GM19240 (cell line): ENCODE data around the gene ACOT8.
"Not testable (repeated sequence)": the region's sequence is repeated elsewhere in the genome, so short reads cannot be mapped to it uniquely, and the experiment has no call there.

Experiments
- DNase-seq: peaks from one replicate; pipeline ENCODE4 v3.0.0; 2011; ENCODE audit warnings: low spot score; ENCODE audit not compliant: insufficient read length

ACOT8 gene

DNA sequence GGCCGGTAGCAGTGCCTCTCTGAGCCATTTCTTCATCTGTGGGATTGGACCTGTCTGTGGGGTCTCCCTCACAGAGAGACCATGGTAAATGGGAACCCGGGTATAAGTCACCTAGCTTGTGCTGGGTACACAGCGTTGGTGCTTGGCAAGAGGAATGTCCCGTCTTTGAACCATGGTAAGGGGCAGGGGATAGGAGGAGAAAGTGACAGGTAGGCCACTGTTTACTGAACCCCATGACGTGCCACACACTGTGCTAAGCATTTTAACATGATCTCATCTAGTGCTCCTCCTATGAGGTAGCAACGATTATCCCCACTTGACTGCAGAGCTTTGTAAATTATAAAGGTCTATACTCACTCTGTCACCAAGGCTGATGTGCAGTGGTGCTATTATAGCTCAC, 29.5 kb downstream of the ACOT8 start:
- DNase-seq = no peak

DNA sequence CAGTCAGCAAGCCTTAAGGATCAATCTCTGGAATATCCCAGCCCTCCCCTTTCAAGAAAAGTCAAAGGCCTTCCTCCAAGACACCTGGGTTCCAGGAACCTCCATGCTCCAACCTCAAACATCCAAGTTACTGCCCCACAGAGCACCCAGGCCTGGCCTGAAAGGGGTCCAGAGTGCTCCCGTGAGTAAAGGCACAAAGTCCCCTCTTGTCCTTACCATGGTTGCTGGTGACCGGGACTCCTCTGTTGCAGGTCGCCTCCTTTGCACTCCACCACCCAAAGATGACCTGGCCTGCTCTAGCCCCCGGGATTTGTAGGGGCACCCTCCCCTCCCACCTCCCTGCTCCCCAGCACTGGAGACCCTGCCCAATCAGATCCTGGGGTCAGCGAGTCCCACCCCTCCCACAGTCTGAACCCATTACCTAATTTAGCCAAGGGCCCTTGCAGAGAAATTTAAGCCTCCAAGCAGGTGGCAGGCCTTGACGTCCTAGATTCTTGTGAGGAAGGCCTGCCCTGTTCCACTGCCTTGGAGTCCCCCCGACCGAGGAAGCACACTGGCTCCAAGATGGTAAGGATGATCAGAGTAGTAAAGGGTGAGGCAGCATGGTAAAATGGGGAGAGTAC, 30.1 kb downstream of the ACOT8 start, which contains the start of gene TNNC2:
TNNC2 (minus strand) TSS at position 283 of the 623 bp plus-strand sequence; CDS start at position 219, 64 bp downstream.
- no peak for DNase-seq

DNA sequence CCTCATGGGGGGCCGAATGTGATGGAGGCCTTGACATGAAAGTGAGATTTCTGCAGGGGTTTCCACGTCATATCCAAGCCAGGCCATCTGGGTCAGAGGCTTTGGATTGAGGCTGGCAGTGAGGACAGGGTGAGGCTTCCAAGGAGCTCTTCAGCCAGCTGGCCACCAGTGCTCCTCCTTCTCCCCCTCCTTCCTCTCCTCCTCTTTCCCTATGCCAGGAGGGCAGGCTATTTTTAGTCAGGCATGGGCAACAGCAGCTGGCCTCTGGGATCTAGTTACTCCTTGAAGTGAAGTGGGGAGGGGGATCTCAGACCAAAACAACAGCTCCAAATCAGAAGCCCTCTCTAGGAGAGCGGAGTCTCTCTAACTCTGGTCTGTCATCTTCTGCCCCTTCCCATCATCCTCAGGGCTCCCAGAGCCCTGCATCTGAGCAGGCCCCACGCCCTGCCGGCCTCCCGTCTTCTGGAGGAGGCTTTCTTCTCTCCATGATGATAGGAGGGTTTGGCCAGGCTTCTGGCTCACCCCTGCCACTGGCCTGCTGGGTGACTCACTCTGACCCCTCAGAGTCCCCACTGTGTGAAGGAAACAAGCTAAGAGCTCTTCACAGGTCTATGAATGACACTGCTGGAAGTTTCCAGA, 30.7 kb downstream of the ACOT8 start:
- no peak for DNase-seq

DNA sequence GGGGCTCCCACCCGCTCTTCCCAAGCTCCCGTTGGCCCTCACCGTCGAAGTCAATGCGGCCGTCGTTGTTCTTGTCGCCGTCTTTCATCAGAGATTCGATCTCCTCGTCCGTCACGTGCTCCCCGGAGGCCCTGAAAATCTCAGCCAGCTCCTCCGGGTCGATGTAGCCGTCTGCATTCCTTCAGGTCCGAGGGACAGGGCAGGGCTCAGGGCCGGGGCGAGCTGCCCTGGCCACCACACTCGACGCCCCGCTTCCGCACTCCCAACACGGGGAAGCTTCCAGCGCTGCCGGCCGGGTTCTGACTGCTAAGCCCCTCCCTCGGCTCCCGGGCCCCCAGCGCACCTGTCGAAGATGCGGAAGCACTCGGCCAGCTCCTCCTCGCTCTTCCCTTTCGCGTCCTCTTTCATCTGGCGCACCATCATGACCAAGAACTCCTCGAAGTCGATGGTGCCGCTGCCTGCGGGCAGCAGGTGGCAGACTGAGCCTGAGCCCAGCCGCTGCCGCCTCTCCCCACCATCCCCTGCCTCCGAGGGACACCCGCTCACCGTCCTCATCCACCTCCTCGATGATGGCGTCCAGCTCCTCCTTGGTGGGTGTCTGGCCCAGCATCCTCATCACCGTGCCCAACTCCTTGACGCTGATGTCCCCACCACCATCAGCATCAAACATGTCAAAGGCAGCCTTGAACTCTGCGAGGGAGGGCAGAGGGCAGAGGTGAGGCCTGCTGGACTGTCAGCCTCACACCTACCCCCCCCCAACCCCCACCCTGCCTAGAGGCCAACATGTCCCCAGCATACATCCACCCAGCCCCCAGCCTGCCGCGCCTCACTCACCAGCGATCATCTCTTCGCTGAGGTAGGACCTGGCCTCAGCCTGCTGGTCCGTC, 33.0 kb downstream of the ACOT8 start:
- no peak for DNase-seq

DNA sequence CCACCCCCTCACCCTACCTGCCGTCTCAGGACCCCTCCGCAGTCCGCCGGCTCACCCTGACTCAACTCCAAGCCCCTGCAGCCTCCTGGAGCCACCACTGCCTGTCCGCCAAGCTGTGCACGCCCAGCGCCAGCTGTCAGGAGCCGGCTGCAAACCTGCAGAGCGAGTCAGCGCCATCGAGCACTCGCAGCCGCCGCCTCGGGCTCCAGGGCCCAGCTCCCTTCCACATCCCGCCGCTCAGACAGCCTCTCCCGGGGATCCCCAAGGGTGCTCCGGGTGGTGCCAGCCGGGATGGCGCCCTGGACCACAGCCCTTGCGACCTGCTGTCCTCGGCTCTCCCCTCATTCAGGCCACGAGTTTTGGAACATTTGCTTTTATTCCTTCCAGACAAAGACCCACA, 34.3 kb downstream of the ACOT8 start:
- DNase-seq = no peak

DNA sequence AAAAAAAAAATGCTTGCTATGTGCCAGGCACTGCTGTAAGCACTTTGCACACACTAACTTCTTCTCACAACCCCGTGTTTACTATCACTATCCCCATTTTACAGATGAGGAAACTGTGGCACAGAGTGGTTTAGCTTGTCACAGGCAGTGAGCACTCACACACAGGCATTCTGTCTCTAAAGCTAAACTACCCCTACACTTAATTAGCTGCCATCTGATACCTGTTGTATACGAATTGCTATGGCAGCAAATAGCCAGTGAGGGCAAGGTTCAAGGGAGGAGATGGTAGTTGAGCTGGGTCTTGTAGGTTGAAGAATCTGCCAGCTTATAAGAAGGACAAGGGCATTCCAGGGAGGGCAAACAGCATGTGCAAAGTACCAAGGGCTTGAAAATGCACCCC, 35.2 kb downstream of the ACOT8 start:
- DNase-seq = no peak

DNA sequence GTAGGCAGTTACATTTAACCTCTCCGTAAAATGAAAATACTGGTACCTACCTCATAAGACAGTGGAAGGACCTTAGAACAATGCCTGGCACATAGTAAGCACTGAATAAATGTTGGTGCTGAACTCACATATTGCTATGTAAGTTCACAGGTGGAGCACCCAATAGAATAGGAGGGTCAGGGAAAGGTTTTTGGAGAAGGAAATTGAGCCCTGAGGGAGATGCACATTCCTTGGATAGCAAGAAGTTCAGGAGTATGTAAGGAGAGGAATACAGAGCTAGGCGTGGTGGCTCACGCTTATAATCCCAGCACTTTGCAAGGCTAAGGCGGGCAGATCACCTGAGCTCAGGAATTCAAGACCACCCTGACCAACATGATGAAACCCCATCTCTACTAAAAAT, 37.7 kb downstream of the ACOT8 start:
- no peak for DNase-seq

DNA sequence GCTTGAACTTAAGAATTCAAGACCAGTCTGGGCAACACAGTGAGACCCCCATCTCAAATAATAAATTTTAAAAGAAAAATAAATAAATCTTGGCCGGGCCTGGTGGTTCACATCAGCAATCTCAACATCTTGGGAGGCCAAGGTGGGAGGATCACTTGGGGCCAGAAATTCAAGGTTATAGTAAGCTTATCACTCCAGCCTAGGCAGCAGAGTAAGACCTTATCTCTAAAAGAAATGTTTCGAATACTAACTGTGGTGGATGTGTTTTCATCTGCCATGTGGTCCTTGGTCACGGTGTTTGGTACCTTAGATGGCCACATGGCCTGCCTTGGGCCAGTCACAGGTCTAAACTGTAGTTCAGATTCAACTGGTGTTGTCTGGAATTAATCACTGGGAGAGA, 39.0 kb downstream of the ACOT8 start:
- no peak for DNase-seq

DNA sequence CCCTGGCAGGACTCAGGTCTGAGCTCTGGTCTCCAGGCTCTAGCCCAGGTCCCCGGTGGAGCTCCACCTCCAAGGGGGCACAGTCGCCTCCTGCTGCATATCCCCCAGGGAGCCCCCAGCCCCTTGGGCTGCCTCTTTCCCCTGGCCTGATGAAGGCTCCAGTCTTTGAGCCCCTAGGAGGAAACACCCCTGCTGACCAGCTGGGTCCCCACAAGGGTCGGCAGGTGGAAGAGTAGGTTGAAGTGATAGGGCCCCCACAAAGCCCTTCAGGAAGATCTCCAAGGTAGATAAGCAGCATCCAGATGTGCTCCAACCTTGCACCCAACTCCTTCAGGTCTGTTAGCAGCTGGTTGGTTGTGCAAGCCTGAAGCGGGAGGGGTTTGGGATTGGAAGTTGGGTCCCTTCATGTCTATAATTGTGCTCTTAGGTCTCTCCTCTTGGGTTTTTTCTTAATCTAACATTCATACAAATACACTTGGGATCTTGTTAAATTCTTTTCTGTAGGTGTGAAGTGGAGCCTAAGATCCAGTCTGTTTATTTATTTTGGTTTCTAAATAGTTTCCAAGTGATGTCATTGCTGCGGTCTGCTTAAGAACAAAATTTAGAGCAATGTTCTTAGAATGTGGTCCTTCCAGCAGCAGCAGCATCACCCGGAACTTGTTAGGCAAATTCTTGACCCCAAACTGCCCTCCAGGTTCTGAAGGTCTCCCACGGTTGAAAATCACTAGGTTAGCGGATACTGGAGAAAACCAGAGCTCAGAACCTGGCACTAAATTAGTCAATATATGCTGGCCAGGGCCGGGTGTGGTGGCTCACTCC, 39.6 kb downstream of the ACOT8 start:
- DNase-seq = no peak

DNA sequence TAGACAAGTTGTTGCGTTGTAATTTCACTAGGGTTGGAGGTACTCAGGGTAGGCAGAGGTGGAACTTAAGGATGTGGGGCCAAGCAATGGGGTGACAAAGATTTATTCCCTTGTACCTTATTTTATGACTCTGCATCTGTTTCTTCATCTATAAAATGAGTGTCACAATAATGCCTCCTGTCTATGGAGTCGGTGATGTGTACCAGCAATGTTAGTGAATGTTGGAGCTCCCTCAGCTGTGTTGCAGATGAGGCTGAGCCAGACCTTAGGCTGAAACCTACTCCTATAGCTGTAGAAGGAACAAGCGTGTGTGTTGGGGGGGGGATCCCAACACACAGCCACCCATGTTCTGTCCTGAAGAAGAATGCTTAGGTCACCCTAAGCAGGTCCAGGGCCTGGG, 40.2 kb downstream of the ACOT8 start:
- DNase-seq = no peak

DNA sequence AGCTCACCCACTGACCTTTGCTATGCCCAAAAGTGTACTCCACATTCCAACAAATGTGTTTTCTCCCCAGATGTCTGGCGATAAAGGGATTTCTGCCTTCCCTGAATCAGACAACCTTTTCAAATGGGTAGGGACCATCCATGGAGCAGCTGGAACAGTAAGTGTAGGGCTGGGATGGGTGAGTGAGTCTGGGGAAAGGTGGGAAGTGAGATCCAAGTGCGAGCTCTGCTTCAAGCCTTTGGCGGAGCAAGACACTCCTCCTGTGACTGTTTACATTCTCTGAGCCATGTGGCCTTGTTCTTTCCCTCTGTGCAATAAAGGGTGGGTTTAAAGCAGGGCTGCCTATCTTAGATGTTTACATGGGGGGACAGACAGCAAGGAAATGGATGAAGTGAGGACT, 42.9 kb downstream of the ACOT8 start:
- no peak for DNase-seq

DNA sequence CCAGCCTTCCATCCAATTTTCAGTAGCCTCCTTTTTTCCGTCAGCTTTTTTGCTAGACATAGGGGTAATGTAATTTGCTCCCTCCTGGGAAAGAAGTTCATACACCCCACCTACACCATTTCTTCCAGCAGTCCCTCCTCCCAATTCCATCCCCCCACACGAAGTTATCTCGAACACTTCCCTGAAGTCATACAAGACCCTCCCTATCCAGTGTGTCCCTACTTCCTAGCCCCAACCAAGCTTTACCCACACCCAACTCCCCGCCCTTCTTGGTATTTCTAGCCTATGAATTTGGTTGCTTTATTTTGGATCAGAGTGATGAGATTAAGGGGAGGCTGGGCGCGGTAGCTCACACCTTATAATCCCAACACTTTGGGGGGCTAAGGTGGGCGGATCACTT, 43.7 kb downstream of the ACOT8 start:
- no peak for DNase-seq

DNA sequence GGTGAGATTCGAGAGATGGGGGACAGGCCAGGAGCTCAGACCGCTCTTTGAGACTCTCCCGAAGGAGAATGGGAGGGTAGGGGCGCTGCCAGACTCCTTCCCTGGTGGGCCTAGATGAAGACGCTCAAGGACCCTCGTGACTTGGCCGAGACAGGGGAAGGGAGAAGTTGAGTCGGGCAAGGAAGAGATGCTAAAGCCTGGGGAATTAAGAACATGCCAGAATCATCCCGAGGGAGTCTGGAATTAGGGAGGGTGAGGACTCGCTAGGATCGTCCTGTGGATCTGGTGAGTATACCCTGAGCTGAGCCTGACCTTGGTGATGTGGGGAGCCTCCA, 44.2 kb downstream of the ACOT8 start:
- no peak for DNase-seq

DNA sequence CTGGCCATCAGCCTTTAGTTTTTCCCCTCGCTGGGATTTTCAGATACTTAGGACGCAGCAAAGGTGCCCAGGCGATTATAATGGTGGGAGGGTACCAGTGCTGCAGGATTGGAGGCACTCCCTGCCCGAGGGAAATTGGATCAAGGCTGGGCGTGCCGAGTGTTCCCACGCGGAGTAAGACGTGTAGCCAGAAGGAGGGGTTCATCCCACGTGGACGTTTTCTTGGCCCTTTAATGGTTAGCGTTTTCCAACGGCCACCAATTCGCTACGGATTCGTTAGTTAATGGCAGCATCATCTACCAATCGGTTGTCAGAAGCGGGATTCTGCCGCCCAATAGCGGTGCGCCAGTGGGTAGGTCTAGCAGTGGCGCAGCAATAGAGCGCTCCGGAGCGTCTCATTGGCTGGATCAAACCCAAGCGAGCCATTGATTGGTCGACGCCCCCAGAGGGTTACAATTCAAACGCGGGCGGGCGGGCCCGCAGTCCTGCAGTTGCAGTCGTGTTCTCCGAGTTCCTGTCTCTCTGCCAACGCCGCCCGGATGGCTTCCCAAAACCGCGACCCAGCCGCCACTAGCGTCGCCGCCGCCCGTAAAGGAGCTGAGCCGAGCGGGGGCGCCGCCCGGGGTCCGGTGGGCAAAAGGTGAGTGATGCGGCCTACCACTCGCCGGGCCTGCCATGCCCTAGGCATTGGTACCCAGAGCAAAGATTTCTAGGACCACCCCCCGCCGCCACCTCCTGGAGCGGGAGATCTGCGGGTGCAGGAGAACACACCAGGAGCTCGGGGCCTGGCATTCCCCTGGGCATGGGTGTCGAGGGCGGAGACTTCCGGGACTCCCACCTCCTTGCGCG, 44.8 kb downstream of the ACOT8 start, which contains the start of gene UBE2C:
UBE2C (plus strand) TSS at position 488 of the 849 bp plus-strand sequence; CDS start at position 540, 52 bp downstream.
- peak; percentile 99 for DNase-seq

DNA sequence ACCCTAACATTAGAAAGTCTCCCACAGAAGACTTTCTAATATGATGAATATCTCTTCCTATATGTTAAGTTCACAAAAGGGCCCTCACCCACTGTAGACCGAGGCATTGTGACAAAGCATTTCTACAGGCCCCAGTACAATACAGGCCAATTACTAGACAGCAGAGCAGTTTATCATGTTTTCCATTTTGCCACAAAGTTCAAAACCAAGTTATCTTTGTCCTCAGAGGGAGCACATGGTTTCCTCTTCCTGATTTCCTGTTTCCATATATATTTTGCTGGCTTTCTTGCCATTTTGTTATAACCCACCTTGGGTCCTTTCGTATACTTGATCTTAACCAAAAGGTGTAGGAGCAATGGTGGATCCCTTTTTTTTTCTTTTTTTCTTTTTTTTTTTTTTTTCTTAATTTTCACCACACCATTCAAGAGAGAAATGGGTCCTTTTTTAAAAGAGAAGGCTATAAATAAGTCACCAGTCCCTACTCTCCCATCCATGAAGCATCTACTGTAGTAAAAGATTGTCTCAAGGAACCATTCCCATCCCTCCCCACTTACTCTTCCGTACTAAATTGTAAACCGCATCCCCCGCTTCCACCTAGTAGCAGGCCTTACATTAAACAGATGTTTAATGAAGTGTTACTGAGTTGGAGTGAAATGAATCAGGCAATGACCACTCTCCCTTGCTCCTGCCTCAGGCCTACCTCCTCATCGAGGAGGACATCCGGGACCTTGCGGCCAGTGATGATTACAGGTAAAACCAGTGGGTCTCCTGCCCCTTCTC, 46.8 kb downstream of the ACOT8 start:
- DNase-seq = no peak

DNA sequence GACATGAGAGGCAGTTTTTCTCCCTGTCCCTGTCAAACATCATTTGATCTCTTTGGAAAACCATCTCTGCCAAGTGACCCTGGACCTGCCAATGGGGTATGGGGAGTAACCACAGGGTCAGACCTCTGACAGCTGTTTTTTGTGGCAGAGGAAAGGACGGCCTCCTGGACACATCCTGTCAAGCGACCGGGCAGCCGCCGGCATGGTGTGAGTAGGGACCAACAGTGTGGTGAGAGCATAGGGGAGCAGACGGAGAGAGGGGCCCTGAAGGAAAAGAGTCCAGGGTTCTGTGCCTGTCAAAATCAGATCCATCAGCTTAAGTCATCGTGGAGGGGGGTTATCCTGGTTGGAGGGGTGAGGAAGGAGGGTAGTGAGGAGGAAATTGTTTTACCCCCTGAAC, 55.3 kb downstream of the ACOT8 start:
- no peak for DNase-seq

DNA sequence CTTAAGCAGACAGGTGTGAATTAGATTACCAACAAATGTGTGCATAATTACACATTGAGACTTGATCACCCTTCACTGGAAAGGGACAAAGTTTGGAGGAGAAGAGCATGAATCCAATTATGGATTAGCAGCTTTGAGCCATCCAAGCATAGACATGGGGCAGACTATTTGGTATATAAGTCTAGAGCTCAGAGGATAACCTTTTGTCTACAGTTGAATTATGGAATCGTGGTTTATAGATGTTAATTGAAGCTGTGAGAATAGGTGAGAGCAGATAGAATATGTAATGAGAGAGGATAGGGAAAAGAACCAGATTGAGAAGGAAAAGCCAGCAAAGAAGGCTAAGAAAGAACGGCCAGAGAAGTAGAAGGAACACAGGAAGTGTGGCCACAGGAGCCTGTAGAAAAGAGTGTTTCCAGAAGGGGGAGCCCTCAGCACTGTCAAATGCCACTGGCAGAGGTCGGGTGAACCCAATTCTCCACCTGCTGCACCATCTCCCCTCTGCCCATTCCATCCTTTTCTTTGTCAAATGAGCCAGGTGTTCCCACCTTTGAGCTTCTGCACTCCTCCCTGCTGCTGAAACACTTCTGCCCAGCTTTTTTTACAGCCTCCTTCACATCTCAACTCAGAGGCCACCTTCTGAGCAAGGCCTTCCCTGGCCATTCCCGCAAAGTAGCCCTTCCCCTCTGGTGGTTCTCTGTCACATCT, 58.1 kb downstream of the ACOT8 start:
- peak; percentile 43 for DNase-seq

DNA sequence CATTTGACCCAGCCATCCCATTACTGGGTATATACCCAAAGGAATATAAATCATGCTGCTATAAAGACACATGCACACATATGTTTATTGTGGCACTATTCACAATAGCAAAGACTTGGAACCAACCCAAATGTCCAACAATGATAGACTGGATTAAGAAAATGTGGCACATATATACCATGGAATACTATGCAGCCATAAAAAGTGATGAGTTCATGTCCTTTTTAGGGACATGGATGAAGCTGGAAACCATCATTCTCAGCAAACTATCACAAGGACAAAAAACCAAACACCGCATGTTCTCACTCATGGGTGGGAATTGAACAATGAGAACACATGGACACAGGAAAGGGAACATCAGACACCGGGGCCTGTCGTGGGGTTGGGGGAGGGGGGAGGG, 59.2 kb downstream of the ACOT8 start:
- DNase-seq = not testable (repeated sequence)

DNA sequence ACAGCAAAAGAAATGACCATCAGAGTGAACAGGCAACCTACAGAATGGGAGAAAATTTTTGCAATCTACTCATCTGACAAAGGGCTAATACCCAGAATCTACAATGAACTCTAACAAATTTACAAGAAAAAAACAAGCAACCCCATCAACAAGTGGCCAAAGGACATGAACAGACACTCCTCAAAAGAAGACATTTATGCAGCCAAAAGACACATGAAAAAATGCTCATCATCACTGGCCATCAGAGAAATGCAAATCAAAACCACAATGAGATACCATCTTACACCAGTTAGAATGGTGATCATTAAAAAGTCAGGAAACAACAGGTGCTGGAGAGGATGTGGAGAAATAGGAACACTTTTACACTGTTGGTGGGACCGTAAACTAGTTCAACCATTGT, 59.7 kb downstream of the ACOT8 start:
- DNase-seq = not testable (repeated sequence)
